ENCODE results near the gene AP1M1. TPM values are rescaled to one million over a fixed set of nuclear protein-coding genes. Genes with fewer than 3 reads are reported as not detected.

Gene AP1M1
- total and polyA plus RNA-seq, 3 experiments from 2014 or later: 113 to 145 (median 120) TPM

DNA sequence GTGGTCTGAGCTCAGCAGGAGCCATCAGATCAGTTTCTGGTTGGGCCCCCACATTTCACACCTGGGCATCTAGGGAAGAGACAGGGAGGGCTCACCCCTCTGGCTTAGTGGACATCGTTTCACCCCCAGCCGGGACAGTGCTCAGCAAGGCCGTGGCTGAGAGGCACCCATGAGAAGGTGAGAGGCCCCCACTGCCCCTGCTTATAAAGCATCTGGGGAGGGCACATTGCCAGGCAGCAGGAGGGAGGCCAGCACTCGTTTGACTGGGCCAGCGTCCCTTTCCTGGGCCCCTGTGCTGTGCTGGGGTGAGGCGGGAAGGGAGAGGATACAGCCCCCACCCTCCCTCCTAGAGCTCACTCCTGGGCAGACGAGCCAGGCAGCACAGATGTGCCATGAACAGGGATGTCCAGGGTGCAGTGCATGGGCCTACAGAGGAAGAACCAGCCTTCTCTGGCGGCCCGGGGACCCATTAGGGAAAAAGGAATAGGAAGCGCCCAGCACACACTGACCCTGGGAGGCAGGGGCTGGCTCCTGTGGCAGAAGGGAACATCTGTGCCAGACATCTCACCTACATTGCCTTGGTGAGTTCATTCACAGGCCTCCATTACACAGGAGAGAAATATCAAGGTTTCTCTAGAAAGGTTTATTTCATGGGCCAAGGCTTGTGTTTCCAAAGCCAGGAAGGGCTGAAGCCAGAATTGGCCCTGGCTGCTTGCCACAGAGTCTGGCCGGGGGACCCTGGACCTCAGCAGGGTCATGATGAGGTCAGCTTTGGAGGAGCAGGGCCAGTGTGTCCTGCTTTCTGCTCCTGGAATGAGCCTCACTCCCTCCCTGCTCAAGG, 7.7 kb downstream of the AP1M1 start:
- POLR2A ChIA-PET: no interaction called here
- DNase-seq: peak in 1 of 5 donors; percentile 28
- H3K4me3 Mint-ChIP-seq: no peak overlapping the region
- no peak overlapping the region for H3K4me3 ChIP-seq (ENCODE audit: low read length)
- CTCF ChIA-PET: no interaction called here
- H3K4me1 ChIP-seq (ENCODE audit: insufficient read depth, low read length): peaks cover 7% of the 10 kb centered on the region
- peaks cover 43% of the 10 kb centered on the region for H3K36me3 ChIP-seq (ENCODE audit: insufficient read depth, low read length)
- H3K27ac Mint-ChIP-seq: peak overlapping the region in 1 of 8 donors; percentile 43
- H3K4me1 Mint-ChIP-seq: peaks cover 25 to 55% (median 47%) of the 10 kb centered on the region in 3 donors
- no peaks in the 10 kb centered on the region for H3K27me3 ChIP-seq (ENCODE audit: insufficient read depth, low read length, poor library complexity, severe bottlenecking)
- no peaks in the 10 kb centered on the region for H3K9me3 ChIP-seq (ENCODE audit: low read length)
- peaks cover 0 to 87% (median 29%) of the 10 kb centered on the region in 3 donors for H3K36me3 Mint-ChIP-seq
- H3K27me3 Mint-ChIP-seq: no peaks in the 10 kb centered on the region
- H3K27ac ChIP-seq (ENCODE audit: low read depth, low read length): no peak overlapping the region
- no peaks in the 10 kb centered on the region for H3K9me3 Mint-ChIP-seq

DNA sequence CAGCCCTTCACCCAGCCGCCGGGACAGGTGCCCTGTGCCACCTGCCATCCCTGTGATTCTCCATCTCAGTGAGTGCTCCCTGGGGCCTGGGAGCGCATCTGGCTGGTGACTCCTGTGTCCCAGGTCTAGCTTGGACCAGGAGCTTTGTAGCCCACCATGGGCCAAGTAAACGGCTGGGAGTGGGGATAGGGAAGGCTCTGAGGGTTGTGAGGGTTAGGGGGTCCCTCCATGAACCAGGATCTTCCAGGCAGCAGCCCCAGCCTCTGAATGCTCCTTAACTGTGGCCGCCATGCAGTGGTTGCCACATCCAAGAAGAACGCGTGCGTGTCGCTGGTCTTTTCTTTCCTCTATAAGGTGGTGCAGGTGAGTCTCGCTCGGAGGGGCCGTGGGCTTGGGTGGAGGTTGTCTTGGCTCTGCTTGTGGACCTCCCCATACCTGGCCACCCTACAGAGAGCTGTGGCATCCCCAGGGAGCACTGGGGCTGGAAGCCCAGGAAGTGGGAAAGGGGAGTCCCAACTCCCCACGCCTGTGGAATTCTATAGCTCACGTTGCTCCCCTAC, 8.4 kb downstream of the AP1M1 start:
- POLR2A ChIA-PET: no interaction called here
- Mint-ChIP-seq H3K9me3 (no peaks in the 10 kb centered on the region), H3K27me3 (no peaks in the 10 kb centered on the region), H3K4me1 (peaks cover 22 to 54% (median 45%) of the 10 kb centered on the region in 3 donors), H3K27ac (peak overlapping the region in 2 of 8 donors; percentile 52 to 66), H3K4me3 (no peak overlapping the region), H3K36me3 (peaks cover 0 to 86% (median 26%) of the 10 kb centered on the region in 3 donors)
- Histone ChIP-seq H3K4me3 (ENCODE audit: low read length) (no peak overlapping the region), H3K27me3 (ENCODE audit: insufficient read depth, low read length, poor library complexity, severe bottlenecking) (no peaks in the 10 kb centered on the region), H3K36me3 (ENCODE audit: insufficient read depth, low read length) (peaks cover 43% of the 10 kb centered on the region), H3K4me1 (ENCODE audit: insufficient read depth, low read length) (peaks cover 7% of the 10 kb centered on the region), H3K27ac (ENCODE audit: low read depth, low read length) (no peak overlapping the region), H3K9me3 (ENCODE audit: low read length) (no peaks in the 10 kb centered on the region)
- CTCF ChIA-PET: no interaction called here
- peak in 1 of 5 donors; percentile 29 for DNase-seq

DNA sequence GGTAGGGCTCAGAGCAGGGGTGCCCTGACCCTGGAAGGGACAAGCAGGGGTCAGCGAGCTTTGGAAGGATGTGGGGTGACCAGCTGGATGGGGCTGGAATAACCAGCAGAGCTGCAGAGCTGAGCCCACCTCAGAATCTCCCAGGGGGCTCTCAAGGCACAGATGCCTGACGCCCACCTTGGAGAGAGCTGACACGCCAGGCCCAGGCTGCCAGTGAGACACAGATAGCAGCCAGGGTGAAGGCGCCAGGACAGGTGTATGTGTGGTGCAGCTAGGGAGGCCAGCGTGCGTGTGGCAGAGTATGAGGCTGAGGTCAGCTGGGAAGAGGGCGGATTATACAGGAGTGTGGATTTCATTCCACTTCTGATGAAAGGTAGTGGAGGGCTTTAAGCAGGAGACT, 8.9 kb downstream of the AP1M1 start:
- H3K4me1 ChIP-seq (ENCODE audit: insufficient read depth, low read length): peaks cover 7% of the 10 kb centered on the region
- H3K4me3 ChIP-seq (ENCODE audit: low read length): no peak overlapping the region
- Mint-ChIP-seq H3K27me3 (no peaks in the 10 kb centered on the region), H3K36me3 (peaks cover 0 to 88% (median 27%) of the 10 kb centered on the region in 3 donors), H3K27ac (peak overlapping the region in 3 of 8 donors; percentile 56 to 87 (median 72)), H3K4me3 (no peak overlapping the region), H3K9me3 (no peaks in the 10 kb centered on the region), H3K4me1 (peaks cover 20 to 55% (median 46%) of the 10 kb centered on the region in 3 donors)
- ChIA-PET CTCF (no interaction called here), POLR2A (no interaction called here)
- no peak overlapping the region for H3K27ac ChIP-seq (ENCODE audit: low read depth, low read length)
- DNase-seq: peak in 1 of 5 donors; percentile 23
- peaks cover 43% of the 10 kb centered on the region for H3K36me3 ChIP-seq (ENCODE audit: insufficient read depth, low read length)
- H3K9me3 ChIP-seq (ENCODE audit: low read length): no peaks in the 10 kb centered on the region
- no peaks in the 10 kb centered on the region for H3K27me3 ChIP-seq (ENCODE audit: insufficient read depth, low read length, poor library complexity, severe bottlenecking)

DNA sequence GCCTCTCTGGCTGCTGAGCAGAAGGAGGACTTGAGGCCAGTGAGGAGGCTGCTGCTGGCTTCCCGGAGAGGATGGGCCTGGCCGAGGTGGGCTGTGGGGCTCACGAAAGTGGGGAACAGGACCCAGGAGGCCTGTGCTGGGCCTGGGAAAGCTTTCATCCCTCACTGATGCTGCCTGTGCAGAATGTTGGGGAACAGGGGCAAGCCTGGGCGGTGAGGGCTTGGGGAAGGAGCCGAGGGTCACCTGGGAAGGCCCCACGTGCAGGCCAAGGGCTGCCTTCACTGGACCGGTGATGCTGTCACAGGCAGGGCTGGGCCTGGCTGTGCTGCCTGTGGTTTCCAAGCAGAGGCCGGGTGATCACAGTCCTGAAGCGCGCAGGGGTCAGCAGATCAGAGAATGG, 9.4 kb downstream of the AP1M1 start:
- H3K4me1 ChIP-seq (ENCODE audit: insufficient read depth, low read length): peaks cover 10% of the 10 kb centered on the region
- peaks cover 0 to 90% (median 31%) of the 10 kb centered on the region in 3 donors for H3K36me3 Mint-ChIP-seq
- H3K4me3 Mint-ChIP-seq: no peak overlapping the region
- no peaks in the 10 kb centered on the region for H3K27me3 Mint-ChIP-seq
- H3K27ac Mint-ChIP-seq: peak overlapping the region in 2 of 8 donors; percentile 56 to 95
- CTCF ChIA-PET: interaction anchor here (0.6 kb wide), 1 partner anchor 25 kb away, joined by 3 read pairs; no protein-coding TSS in a partner anchor
- peaks cover 43% of the 10 kb centered on the region for H3K36me3 ChIP-seq (ENCODE audit: insufficient read depth, low read length)
- no peaks in the 10 kb centered on the region for H3K9me3 ChIP-seq (ENCODE audit: low read length)
- no peak for DNase-seq
- H3K4me3 ChIP-seq (ENCODE audit: low read length): no peak overlapping the region
- no peaks in the 10 kb centered on the region for H3K9me3 Mint-ChIP-seq
- peaks cover 24 to 58% (median 48%) of the 10 kb centered on the region in 3 donors for H3K4me1 Mint-ChIP-seq
- POLR2A ChIA-PET: no interaction called here
- no peak overlapping the region for H3K27ac ChIP-seq (ENCODE audit: low read depth, low read length)
- no peaks in the 10 kb centered on the region for H3K27me3 ChIP-seq (ENCODE audit: insufficient read depth, low read length, poor library complexity, severe bottlenecking)

DNA sequence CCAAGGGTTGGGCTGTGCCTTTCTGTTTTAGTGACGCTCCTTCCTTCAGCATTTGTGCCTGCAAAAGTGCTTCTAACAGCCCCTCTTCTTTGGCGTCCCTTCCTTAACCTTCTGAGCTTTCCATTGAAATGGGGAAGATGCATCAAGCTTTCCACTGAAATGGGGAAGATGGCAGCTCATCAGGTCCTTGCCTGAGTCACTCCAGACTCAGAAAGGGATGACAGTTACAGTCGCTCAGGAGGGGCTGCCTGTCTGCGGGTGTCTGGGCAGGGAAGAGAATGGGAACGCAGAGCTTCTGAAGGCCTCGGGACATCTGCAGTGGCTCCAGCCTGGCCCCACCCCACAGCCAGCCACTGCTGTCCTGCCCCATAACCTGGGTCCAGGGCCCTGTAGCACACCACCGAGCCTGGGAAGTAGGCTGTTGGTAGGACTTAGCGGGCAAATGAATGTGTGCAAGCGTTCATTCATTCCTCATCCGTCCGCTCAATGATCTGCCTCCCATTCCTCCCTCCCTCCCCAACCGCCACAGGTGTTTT, 9.8 kb downstream of the AP1M1 start:
- ChIA-PET POLR2A (no interaction called here), CTCF (interaction anchor here (0.6 to 0.8 kb wide), 2 partner anchors 26 to 175 kb away, joined by 3 read pairs; no protein-coding TSS in a partner anchor)
- no peak for DNase-seq
- Histone ChIP-seq H3K9me3 (ENCODE audit: low read length) (no peaks in the 10 kb centered on the region), H3K27ac (ENCODE audit: low read depth, low read length) (no peak overlapping the region), H3K27me3 (ENCODE audit: insufficient read depth, low read length, poor library complexity, severe bottlenecking) (no peaks in the 10 kb centered on the region), H3K4me1 (ENCODE audit: insufficient read depth, low read length) (peaks cover 15% of the 10 kb centered on the region), H3K4me3 (ENCODE audit: low read length) (no peak overlapping the region), H3K36me3 (ENCODE audit: insufficient read depth, low read length) (peaks cover 43% of the 10 kb centered on the region)
- Mint-ChIP-seq H3K27ac (peak overlapping the region in 4 of 8 donors; percentile 65 to 95 (median 85)), H3K9me3 (no peaks in the 10 kb centered on the region), H3K27me3 (no peaks in the 10 kb centered on the region), H3K4me1 (peaks cover 26 to 60% (median 49%) of the 10 kb centered on the region in 3 donors), H3K4me3 (no peak overlapping the region), H3K36me3 (peaks cover 0 to 91% (median 31%) of the 10 kb centered on the region in 3 donors)

DNA sequence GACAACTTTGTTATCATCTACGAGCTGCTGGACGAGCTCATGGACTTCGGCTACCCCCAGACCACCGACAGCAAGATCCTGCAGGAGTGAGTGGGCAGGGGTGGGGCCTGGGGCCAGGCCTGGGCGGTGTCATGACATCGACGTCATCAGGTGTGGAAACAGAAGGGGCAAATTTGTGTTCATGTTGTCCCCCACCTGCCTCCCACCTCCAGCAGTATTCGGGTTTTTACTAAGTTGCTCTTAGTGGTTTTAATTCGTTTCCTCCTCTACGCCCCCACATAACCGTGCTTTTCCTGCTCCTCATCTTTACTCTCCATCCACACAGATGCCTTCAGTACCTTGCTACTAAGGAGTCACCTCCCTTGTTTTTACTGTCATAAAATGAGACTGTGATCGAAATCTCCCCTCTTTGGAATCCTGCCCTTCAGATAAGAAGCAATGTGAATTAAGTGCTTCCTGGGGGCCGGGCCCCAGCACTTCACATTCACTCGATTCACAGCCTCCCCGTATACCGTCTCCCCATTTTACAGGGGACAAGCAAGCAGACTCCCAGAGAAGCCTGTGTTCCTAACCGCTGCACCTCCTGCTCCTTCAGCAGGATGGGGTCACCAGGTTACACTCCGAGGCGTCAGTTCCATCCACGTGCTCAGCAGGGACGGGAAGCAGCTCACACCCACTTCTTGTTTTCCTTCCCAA, 10.5 kb downstream of the AP1M1 start:
- ChIA-PET CTCF (interaction anchor here (0.8 kb wide), 1 partner anchor 175 kb away, joined by 3 read pairs; no protein-coding TSS in a partner anchor), POLR2A (no interaction called here)
- no peak overlapping the region for H3K4me3 ChIP-seq (ENCODE audit: low read length)
- Mint-ChIP-seq H3K27ac (peak overlapping the region in 5 of 8 donors; percentile 20 to 95 (median 79)), H3K4me3 (peak overlapping the region in 1 of 7 donors; percentile 31), H3K36me3 (peaks cover 0 to 91% (median 30%) of the 10 kb centered on the region in 3 donors), H3K4me1 (peaks cover 31 to 60% (median 53%) of the 10 kb centered on the region in 3 donors), H3K9me3 (no peaks in the 10 kb centered on the region), H3K27me3 (no peaks in the 10 kb centered on the region)
- H3K4me1 ChIP-seq (ENCODE audit: insufficient read depth, low read length): peaks cover 22% of the 10 kb centered on the region
- no peaks in the 10 kb centered on the region for H3K9me3 ChIP-seq (ENCODE audit: low read length)
- no peaks in the 10 kb centered on the region for H3K27me3 ChIP-seq (ENCODE audit: insufficient read depth, low read length, poor library complexity, severe bottlenecking)
- DNase-seq: peak in 2 of 5 donors; percentile 18 to 66
- peaks cover 41% of the 10 kb centered on the region for H3K36me3 ChIP-seq (ENCODE audit: insufficient read depth, low read length)
- no peak overlapping the region for H3K27ac ChIP-seq (ENCODE audit: low read depth, low read length)

DNA sequence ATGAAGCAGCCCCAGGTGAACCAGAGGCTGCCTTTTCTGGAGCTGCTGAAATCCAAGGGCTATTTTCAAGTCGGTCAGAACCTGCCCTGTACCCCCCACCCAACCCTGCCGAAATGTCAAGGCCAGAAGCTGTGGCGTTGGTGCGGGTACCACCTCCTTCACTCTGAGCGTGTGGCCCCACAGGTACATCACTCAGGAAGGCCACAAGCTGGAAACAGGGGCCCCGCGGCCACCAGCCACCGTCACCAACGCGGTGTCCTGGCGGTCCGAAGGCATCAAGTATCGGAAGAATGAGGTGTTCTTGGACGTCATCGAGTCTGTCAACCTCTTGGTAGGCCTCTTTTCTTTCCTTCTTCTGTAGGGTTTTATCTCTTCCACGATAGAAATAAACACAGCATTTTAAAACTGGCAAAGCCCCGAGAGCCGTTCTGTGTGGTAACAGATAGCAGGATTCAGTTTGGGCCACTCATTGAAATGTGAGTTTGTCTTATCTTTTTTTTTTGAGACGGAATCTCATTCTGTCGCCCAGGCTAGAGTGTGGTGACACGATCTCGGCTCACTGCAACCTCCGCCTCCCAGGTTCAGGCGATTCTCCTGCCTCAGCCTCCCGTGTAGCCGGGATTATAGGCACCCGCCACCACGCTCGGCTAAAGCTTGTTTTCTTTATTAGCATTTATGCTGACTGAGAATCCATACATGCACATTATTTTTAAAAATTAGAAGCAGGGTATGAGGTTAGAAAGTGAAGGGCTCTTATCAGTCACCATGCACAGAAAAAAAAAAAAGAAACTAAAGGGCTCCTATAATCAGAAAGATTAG, 11.3 kb downstream of the AP1M1 start:
- H3K36me3 Mint-ChIP-seq: peaks cover 0 to 88% (median 31%) of the 10 kb centered on the region in 3 donors
- Histone ChIP-seq H3K4me3 (ENCODE audit: low read length) (no peak overlapping the region), H3K36me3 (ENCODE audit: insufficient read depth, low read length) (peaks cover 32% of the 10 kb centered on the region), H3K4me1 (ENCODE audit: insufficient read depth, low read length) (peaks cover 23% of the 10 kb centered on the region), H3K27me3 (ENCODE audit: insufficient read depth, low read length, poor library complexity, severe bottlenecking) (no peaks in the 10 kb centered on the region), H3K27ac (ENCODE audit: low read depth, low read length) (no peak overlapping the region), H3K9me3 (ENCODE audit: low read length) (no peaks in the 10 kb centered on the region)
- peak in 1 of 5 donors; percentile 38 for DNase-seq
- peak overlapping the region in 2 of 8 donors; percentile 13 to 91 for H3K27ac Mint-ChIP-seq
- peaks cover 33 to 67% (median 59%) of the 10 kb centered on the region in 3 donors for H3K4me1 Mint-ChIP-seq
- peak overlapping the region in 1 of 7 donors; percentile 32 for H3K4me3 Mint-ChIP-seq
- H3K9me3 Mint-ChIP-seq: no peaks in the 10 kb centered on the region
- ChIA-PET CTCF (no interaction called here), POLR2A (interaction anchor here (0.6 kb wide), 1 partner anchor 34 kb away, joined by 5 read pairs; no protein-coding TSS in a partner anchor)
- H3K27me3 Mint-ChIP-seq: no peaks in the 10 kb centered on the region
